GM23248 (cell line): Measurements from ENCODE around the gene ITGAD. TPM values are rescaled to one million over a fixed set of nuclear protein-coding genes. Genes with fewer than 3 reads are reported as not detected.
"Not testable (repeated sequence)": the region's sequence is repeated elsewhere in the genome, so short reads cannot be mapped to it uniquely, and the experiment has no call there.

ENCODE experiments used
- DNase-seq: peaks from one replicate; pipeline ENCODE4 v3.0.0-alpha.2; 2015
- H2AFZ ChIP-seq: fragments of 200-600 bp; sonication (generic); 2 replicates; pipeline ENCODE4 v1.6.1; 2016; ENCODE audit warnings: antibody characterized with exemption
- H3F3A ChIP-seq: fragments of 200-600 bp; sonication (generic); 2 replicates; pipeline ENCODE4 v1.6.1; 2016; ENCODE audit warnings: mild to moderate bottlenecking, antibody characterized with exemption, mixed run types; ENCODE audit not compliant: insufficient read depth
- H3K27ac ChIP-seq: fragments of 200-600 bp; sonication (generic); 2 replicates; pipeline ENCODE4 v1.5.1; 2016; ENCODE audit warnings: mild to moderate bottlenecking
- H3K27me3 ChIP-seq: fragments of 200-600 bp; sonication (generic); replicated peaks from 2 replicates; pipeline ENCODE4 v1.6.1; 2016; ENCODE audit warnings: mild to moderate bottlenecking; ENCODE audit not compliant: insufficient read depth
- H3K36me3 ChIP-seq: fragments of 200-600 bp; sonication (generic); 2 replicates; pipeline ENCODE4 v1.6.1; 2016; ENCODE audit warnings: low read depth, mild to moderate bottlenecking
- H3K4me1 ChIP-seq: fragments of 200-600 bp; sonication (generic); 2 replicates; pipeline ENCODE4 v1.6.1; 2016; ENCODE audit warnings: mild to moderate bottlenecking; ENCODE audit not compliant: insufficient read depth
- H3K4me2 ChIP-seq: fragments of 200-600 bp; sonication (generic); one replicate; pipeline ENCODE4 v1.6.1; 2016; ENCODE audit warnings: mild to moderate bottlenecking; ENCODE audit not compliant: unreplicated experiment
- H3K4me3 ChIP-seq: fragments of 200-600 bp; sonication (generic); 2 replicates; pipeline ENCODE4 v1.5.1; 2016; ENCODE audit warnings: mild to moderate bottlenecking
- H3K79me2 ChIP-seq: fragments of 200-600 bp; sonication (generic); 2 replicates; pipeline ENCODE4 v1.6.1; 2016; ENCODE audit warnings: mild to moderate bottlenecking; ENCODE audit not compliant: insufficient read depth
- H3K9ac ChIP-seq: fragments of 200-600 bp; sonication (generic); 2 replicates; pipeline ENCODE4 v1.6.1; 2016; ENCODE audit warnings: mild to moderate bottlenecking
- H3K9me2 ChIP-seq: fragments of 200-600 bp; sonication (generic); 2 replicates; pipeline ENCODE4 v1.6.1; 2016; ENCODE audit warnings: mixed run types, mild to moderate bottlenecking, moderate library complexity; ENCODE audit not compliant: insufficient read depth
- H3K9me3 ChIP-seq: fragments of 200-600 bp; sonication (generic); one replicate; pipeline ENCODE4 v1.6.1; 2017; ENCODE audit warnings: low read depth
- H4K20me1 ChIP-seq: fragments of 200-600 bp; sonication (generic); 2 replicates; pipeline ENCODE4 v1.6.0; 2016; ENCODE audit not compliant: insufficient read depth
- EZH2 ChIP-seq: fragments of 200-600 bp; sonication (generic); IDR thresholded peaks from 2 replicates; pipeline ENCODE4 v1.6.1; 2018; ENCODE audit warnings: antibody characterized with exemption, mild to moderate bottlenecking; ENCODE audit not compliant: insufficient read depth, poor library complexity, severe bottlenecking
- EZH2phosphoT487 ChIP-seq: fragments of 200-600 bp; sonication (generic); IDR thresholded peaks from 2 replicates; pipeline ENCODE4 v1.6.1; 2018; ENCODE audit warnings: antibody characterized with exemption, moderate library complexity, mild to moderate bottlenecking, low read depth; ENCODE audit not compliant: insufficient read depth
- WGBS, 2 experiments: methylation state at CpG; one replicate each; pipeline ENCODE4 v1.1.6; 2015 to 2017; ENCODE audit warnings: low lambda C conversion rate in 2 of 2, low coverage in 1 of 2; ENCODE audit errors: missing lambda C conversion rate in 2 of 2; 5-methylcytosine and 5-hydroxymethylcytosine counted together
- in situ Hi-C: fragments of 300-500 bp; cut with MboI; formaldehyde crosslinking; loops from 2 replicates; pipeline ENCODE4 v1.15.0; 2020
- polyA plus RNA-seq: library from polyadenylated mRNA; unstranded; fragments of >200 nt; fragmentation: Nextera tagmentation; extraction: Ambion mirVana; gene quantifications from 2 replicates; pipeline ENCODE4 v1.2.1, GENCODE V29; 2016
- total RNA-seq: library from RNA; depleted of rRNA; stranded (reverse); fragments of >200 nt; shearing (Covaris generic); gene quantifications from 2 replicates; pipeline ENCODE4 v1.2.3, GENCODE V29; 2014

Gene ITGAD
- total and polyA plus RNA-seq, 2 experiments from 2014 or later = not detected

DNA sequence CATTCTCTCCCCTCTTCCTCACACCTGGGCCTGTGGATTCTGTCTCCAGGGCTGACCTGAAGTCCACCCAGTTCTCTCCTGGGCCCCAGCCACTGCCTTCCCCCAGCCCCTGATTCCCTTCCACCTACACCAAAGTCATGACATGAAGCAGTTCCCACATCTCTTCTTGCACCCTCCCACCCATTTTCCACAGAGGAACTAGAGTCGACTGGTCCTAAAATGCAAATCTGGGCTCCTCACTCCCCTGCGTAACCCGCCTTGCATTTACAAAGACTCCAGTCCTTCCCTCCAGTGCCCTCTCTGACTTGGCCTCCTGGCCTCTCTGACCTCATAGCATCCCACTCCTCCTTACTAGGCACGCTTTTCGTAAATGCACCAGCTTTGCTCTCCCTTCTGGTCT, 20.2 kb downstream of the ITGAD start:
- no peaks in the 10 kb centered on the region for H3K27me3 ChIP-seq
- in situ Hi-C loops = no loop called here
- H3K79me2 ChIP-seq = no peaks in the 10 kb centered on the region
- H4K20me1 ChIP-seq = no peaks in the 10 kb centered on the region
- no peaks in the 10 kb centered on the region for H3F3A ChIP-seq
- no peaks in the 10 kb centered on the region for H3K36me3 ChIP-seq
- H3K27ac ChIP-seq = no peak overlapping the region
- 72 to 79% methylated on average over 5 of the region's 5 CpGs for WGBS, 2 experiments
- H3K4me2 ChIP-seq = no peak overlapping the region
- no peaks in the 10 kb centered on the region for H3K9me2 ChIP-seq
- no peak overlapping the region for H3K4me3 ChIP-seq
- H3K4me1 ChIP-seq = 0 out of 2 replicates have a peak, but pooled peaks cover 4% of the 10 kb centered on the region
- H2AFZ ChIP-seq = no peak overlapping the region
- no peaks in the 10 kb centered on the region for H3K9me3 ChIP-seq
- no peak overlapping the region for H3K9ac ChIP-seq
- DNase-seq = no peak
- TF ChIP-seq EZH2 (no peak), EZH2phosphoT487 (no peak)

DNA sequence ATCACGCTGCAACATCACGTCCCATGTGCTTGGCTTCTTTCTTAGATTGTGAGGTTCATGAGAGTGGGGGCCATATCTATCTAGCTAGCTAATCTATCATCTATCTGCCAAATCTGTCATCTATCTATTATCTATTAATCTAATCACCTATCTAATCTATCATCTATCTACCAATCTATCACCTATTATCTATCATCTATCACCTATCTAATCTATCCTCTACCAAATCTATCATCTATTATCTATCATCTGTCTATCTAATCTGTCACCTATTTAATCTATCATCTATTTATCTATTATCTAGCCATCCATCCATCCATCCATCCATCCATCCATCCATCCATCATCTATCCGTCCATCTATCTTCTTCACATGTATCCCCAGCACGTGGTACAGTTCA, 20.8 kb downstream of the ITGAD start:
- Histone ChIP-seq H3F3A (no peaks in the 10 kb centered on the region), H4K20me1 (no peaks in the 10 kb centered on the region), H3K27ac (no peak overlapping the region), H2AFZ (no peak overlapping the region), H3K79me2 (no peaks in the 10 kb centered on the region), H3K9me2 (no peaks in the 10 kb centered on the region), H3K36me3 (no peaks in the 10 kb centered on the region), H3K4me3 (no peak overlapping the region), H3K4me2 (no peak overlapping the region), H3K4me1 (0 out of 2 replicates have a peak, but pooled peaks cover 4% of the 10 kb centered on the region), H3K9me3 (no peaks in the 10 kb centered on the region), H3K27me3 (no peaks in the 10 kb centered on the region), H3K9ac (no peak overlapping the region)
- in situ Hi-C loops = no loop called here
- no peak for DNase-seq
- TF ChIP-seq EZH2 = no peak
- TF ChIP-seq EZH2phosphoT487 = no peak
- 49 to 56% methylated on average over 4 of the region's 4 CpGs for WGBS, 2 experiments

DNA sequence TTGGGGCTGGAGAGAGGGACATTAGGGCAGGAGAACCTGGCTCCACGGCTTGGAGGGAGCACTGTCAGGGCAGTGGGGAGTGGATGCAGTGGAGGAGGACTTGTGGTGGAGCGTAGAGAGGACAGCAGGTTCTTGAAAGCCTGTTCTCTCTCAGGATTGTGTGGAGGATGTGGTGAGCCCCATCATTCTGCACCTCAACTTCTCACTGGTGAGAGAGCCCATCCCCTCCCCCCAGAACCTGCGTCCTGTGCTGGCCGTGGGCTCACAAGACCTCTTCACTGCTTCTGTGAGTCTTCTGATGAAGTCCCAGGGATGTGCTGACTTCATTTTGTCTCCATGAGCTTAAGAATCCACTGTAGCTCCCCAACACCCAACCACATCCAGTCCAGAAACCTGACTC, 21.6 kb downstream of the ITGAD start:
- H3K79me2 ChIP-seq = no peaks in the 10 kb centered on the region
- no peaks in the 10 kb centered on the region for H3K9me3 ChIP-seq
- H3K9ac ChIP-seq = no peak overlapping the region
- H2AFZ ChIP-seq = no peak overlapping the region
- H3K4me1 ChIP-seq = no peaks in the 10 kb centered on the region
- H3K36me3 ChIP-seq = no peaks in the 10 kb centered on the region
- no peak overlapping the region for H3K4me3 ChIP-seq
- H3F3A ChIP-seq = no peaks in the 10 kb centered on the region
- H3K4me2 ChIP-seq = no peak overlapping the region
- H4K20me1 ChIP-seq = no peaks in the 10 kb centered on the region
- TF ChIP-seq EZH2phosphoT487 (no peak), EZH2 (no peak)
- in situ Hi-C loops = no loop called here
- WGBS, 2 experiments = 9 to 13% methylated on average over 3 to 4 of the region's 4 CpGs
- no peaks in the 10 kb centered on the region for H3K27me3 ChIP-seq
- no peak overlapping the region for H3K27ac ChIP-seq
- H3K9me2 ChIP-seq = no peaks in the 10 kb centered on the region
- no peak for DNase-seq

DNA sequence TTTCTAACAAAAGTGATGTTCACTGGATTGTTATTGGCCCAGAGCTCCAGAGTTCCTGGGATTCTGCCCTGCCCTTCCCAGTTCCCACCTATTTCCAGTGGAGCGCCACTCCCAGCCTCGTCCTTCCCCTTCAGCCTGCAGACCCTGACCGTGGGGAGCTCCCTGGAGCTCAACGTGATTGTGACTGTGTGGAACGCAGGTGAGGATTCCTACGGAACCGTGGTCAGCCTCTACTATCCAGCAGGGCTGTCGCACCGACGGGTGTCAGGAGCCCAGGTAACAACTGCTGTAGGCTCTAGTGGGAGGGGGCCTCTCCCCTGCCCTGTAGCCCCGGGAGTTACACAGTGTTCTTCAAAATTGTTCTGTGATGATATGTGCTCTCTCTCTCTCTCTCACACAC, 23.2 kb downstream of the ITGAD start:
- no peak for DNase-seq
- Histone ChIP-seq H3K4me3 (no peak overlapping the region), H3K9ac (no peak overlapping the region), H3K79me2 (no peaks in the 10 kb centered on the region), H2AFZ (no peak overlapping the region), H3K36me3 (no peaks in the 10 kb centered on the region), H4K20me1 (no peaks in the 10 kb centered on the region), H3K27ac (no peak overlapping the region), H3K9me3 (no peaks in the 10 kb centered on the region), H3K9me2 (no peaks in the 10 kb centered on the region), H3K4me2 (no peak overlapping the region), H3F3A (no peaks in the 10 kb centered on the region), H3K27me3 (no peaks in the 10 kb centered on the region), H3K4me1 (no peaks in the 10 kb centered on the region)
- WGBS, 2 experiments = 49 to 52% methylated on average over 10 to 11 of the region's 11 CpGs
- no peak for TF ChIP-seq EZH2phosphoT487
- in situ Hi-C loops = no loop called here

DNA sequence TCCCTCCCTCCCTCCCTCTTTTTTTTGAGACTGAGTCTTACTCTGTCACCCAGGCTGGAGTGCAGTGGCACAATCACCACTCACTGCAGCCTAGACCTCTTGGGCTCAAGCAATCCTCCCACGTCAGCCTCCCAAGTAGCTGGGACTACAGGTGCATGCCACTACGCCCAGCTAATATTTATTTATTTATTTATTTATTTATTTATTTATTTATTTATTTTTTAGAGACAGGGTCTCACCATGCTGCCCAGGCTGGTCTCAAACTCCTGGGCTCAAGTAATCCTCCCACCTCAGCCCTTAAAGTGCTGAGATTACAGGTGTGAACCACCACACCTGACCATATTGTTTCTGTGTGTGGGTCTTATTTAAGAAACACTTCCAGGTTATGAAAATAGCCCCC, 23.9 kb downstream of the ITGAD start:
- H4K20me1 ChIP-seq, H3K27me3 ChIP-seq, H3K9me3 ChIP-seq, H3K27ac ChIP-seq, H3K79me2 ChIP-seq, in situ Hi-C loops, H3K4me3 ChIP-seq, H3K36me3 ChIP-seq, H3K9ac ChIP-seq, H2AFZ ChIP-seq, H3F3A ChIP-seq, DNase-seq, H3K4me1 ChIP-seq, H3K9me2 ChIP-seq, H3K4me2 ChIP-seq: not testable (repeated sequence)
- 39 to 41% methylated on average over 2 of the region's 2 CpGs for WGBS, 2 experiments
